HepG2 (cell line): ENCODE results near the gene XPNPEP3. TPM values are rescaled to one million over a fixed set of nuclear protein-coding genes. Genes with fewer than 3 reads are reported as not detected.

Experiments used
- ATAC-seq: fragments of 200-7000 bp; cut with Tn5 transposase; 3 replicates; pipeline ENCODE4 v1.9.1; 2020; ENCODE audit warnings: mild to moderate bottlenecking, moderate library complexity
- BruUV-seq: library from RNA; stranded (reverse); fragments of 400-500 nt; replicated peaks from 2 replicates; lab custom pipeline; 2021; lab: Mats Ljungman, UMichigan
- CTCF ChIA-PET: fragments of 300-600 bp; formaldehyde crosslinking; extraction: SDS; loops from one replicate; lab custom pipeline; 2021; ENCODE audit warnings: low total read pairs, inconsistent platforms, low intra/inter-chr PET ratio; lab: Yijun Ruan, JAX
- POLR2A ChIA-PET: fragments of 350-600 bp; sonication (Branson Sonifier 250); formaldehyde crosslinking; loops from one replicate; lab custom pipeline; 2020; ENCODE audit warnings: antibody characterized with exemption, inconsistent platforms; lab: Yijun Ruan, JAX
- DNase-seq: peaks from one replicate; pipeline ENCODE4 v3.0.0-alpha.2; 2015; ENCODE audit warnings: low spot score
- FAIRE-seq: peaks from 3 replicates; lab custom pipeline; 2011; peaks lifted over from hg19 to GRCh38; lab: Jason Lieb, UNC
- H2AFZ ChIP-seq: one replicate; pipeline ENCODE4 v1.6.1; 2011; ENCODE audit warnings: low read length, inconsistent platforms
- H3K27ac ChIP-seq: fragments of 300-600 bp; 3 replicates; pipeline ENCODE4 v1.8.0; 2011; ENCODE audit warnings: mixed run types, mild to moderate bottlenecking, mixed read lengths, low read length, inconsistent platforms; ENCODE audit not compliant: insufficient read depth; ENCODE audit errors: extremely low read length
- H3K27me3 ChIP-seq, 2 experiments: fragments of 200-600 bp in 1 of 2; 2 replicates in 1 of 2; 3 replicates in 1 of 2; pipeline versions ENCODE4 v1.6.0 to v1.8.0; 2011; ENCODE audit warnings: low read length in 2 of 2, mild to moderate bottlenecking in 2 of 2, moderate library complexity in 2 of 2, inconsistent platforms in 1 of 2; ENCODE audit not compliant: insufficient read depth in 2 of 2, control insufficient read depth in 1 of 2
- H3K36me3 ChIP-seq, 2 experiments: fragments of 200-600 bp in 1 of 2; replicated peaks in 1 of 2; 2 replicates in 1 of 2; 3 replicates in 1 of 2; pipeline versions ENCODE4 v1.5.1 to v1.8.0; 2011; ENCODE audit warnings: low read length in 2 of 2, inconsistent platforms in 1 of 2; ENCODE audit not compliant: insufficient read depth in 2 of 2, control insufficient read depth in 1 of 2
- H3K4me1 ChIP-seq: 2 replicates; pipeline ENCODE4 v1.5.1; 2012; ENCODE audit warnings: low read length, inconsistent platforms; ENCODE audit not compliant: insufficient read depth
- H3K4me2 ChIP-seq: 2 replicates; pipeline ENCODE4 v1.6.0; 2011; ENCODE audit warnings: low read depth, low read length, inconsistent platforms
- H3K4me3 ChIP-seq, 3 experiments: fragments of 200-600 bp in 1 of 3; sonication (generic), shearing (Covaris generic) in 1 of 3; replicated peaks in 1 of 3; 2 replicates each; pipeline ENCODE4 v1.5.1; 2011 to 2016; ENCODE audit warnings: low read length in 3 of 3, inconsistent platforms in 2 of 3, low read depth in 2 of 3, mild to moderate bottlenecking in 2 of 3, control low read depth in 1 of 3, mixed read lengths in 1 of 3; ENCODE audit not compliant: insufficient read depth in 1 of 3
- H3K79me2 ChIP-seq: one replicate; pipeline ENCODE4 v1.6.1; 2011; ENCODE audit warnings: low read length, inconsistent platforms; ENCODE audit not compliant: insufficient read depth
- H3K9ac ChIP-seq: 2 replicates; pipeline ENCODE4 v1.6.0; 2011; ENCODE audit warnings: mild to moderate bottlenecking, low read depth, low read length, inconsistent platforms; ENCODE audit not compliant: insufficient read depth
- H3K9me3 ChIP-seq: 2 replicates; pipeline ENCODE4 v1.5.1; 2012; ENCODE audit warnings: mild to moderate bottlenecking, low read length
- H4K20me1 ChIP-seq: 2 replicates; pipeline ENCODE4 v1.6.0; 2011; ENCODE audit warnings: inconsistent platforms, mild to moderate bottlenecking, low read length, moderate library complexity; ENCODE audit not compliant: insufficient read depth
- PITX1 ChIP-seq: sonication (generic); formaldehyde crosslinking; IDR thresholded peaks from 2 replicates; pipeline ENCODE4 v1.5.1; 2020; ENCODE audit warnings: mild to moderate bottlenecking, missing genetic modification reagents
- SNAI1 ChIP-seq: sonication (generic); formaldehyde crosslinking; IDR thresholded peaks from 2 replicates; pipeline ENCODE4 v1.5.0; 2020; ENCODE audit warnings: mild to moderate bottlenecking, missing genetic modification reagents, borderline replicate concordance
- ZNF264 ChIP-seq: sonication (generic); formaldehyde crosslinking; IDR thresholded peaks from 2 replicates; pipeline ENCODE4 v1.4.0; 2020; ENCODE audit warnings: missing genetic modification reagents
- ZNF549 ChIP-seq: sonication (generic); formaldehyde crosslinking; IDR thresholded peaks from 2 replicates; pipeline ENCODE4 v1.5.0; 2020; ENCODE audit warnings: missing genetic modification reagents
- ZSCAN9 ChIP-seq: IDR thresholded peaks from 2 replicates; pipeline ENCODE4 v1.6.1; 2016; ENCODE audit warnings: borderline replicate concordance
- WGBS: methylation state at CpG from one replicate; pipeline ENCODE4 v1.1.6; 2017; ENCODE audit warnings: low lambda C conversion rate; 5-methylcytosine and 5-hydroxymethylcytosine counted together
- in situ Hi-C: cut with HindIII; loops from 2 replicates; pipeline ENCODE4 v1.10.0; 2017; ENCODE audit warnings: low pct_unique_long_range_greater_than_20kb; ENCODE audit not compliant: extremely low pct_ligation_motif_present
- intact Hi-C: fragments of 100-400 bp; cut with micrococcal nuclease; formaldehyde crosslinking; loops from one replicate; pipeline ENCODE4 v1.10.0; 2022; ENCODE audit not compliant: unreplicated experiment
- polyA plus RNA-seq, 8 experiments: library from polyadenylated mRNA; depleted of rRNA in 3 of 8; stranded (reverse) in 7 of 8; unstranded in 1 of 8; fragments of >200 nt; fragmentation: Illumina TruSeq in 4 of 8; extraction: Trizol in 4 of 8; gene quantifications; 2 replicates each; pipeline versions ENCODE4 v1.2.1 to v1.2.3, GENCODE V29; 2011 to 2016; ENCODE audit warnings: low read depth in 4 of 8, missing spikeins in 1 of 8, mixed read lengths in 1 of 8; ENCODE audit not compliant: insufficient read depth in 1 of 8
- total RNA-seq, 5 experiments: library from RNA; depleted of rRNA; stranded (reverse); fragments of >200 nt; fragmentation: Illumina TruSeq; extraction: Trizol; gene quantifications; 2 replicates each; pipeline ENCODE4 v1.2.3, GENCODE V29; 2016; ENCODE audit warnings: low read depth in 1 of 5
- TF ChIP-seq, protein P1 (sequence below): sonication (generic); formaldehyde crosslinking; IDR thresholded peaks from 2 replicates; pipeline ENCODE4 v1.4.0; 2020; ENCODE audit warnings: missing genetic modification reagents, mild to moderate bottlenecking, borderline replicate concordance
- TF ChIP-seq, protein P2 (sequence below): sonication (generic); formaldehyde crosslinking; IDR thresholded peaks from 2 replicates; pipeline ENCODE4 v1.8.0; 2022; ENCODE audit warnings: missing genetic modification reagents, mild to moderate bottlenecking, moderate library complexity, borderline replicate concordance
- TF ChIP-seq, protein P3 (sequence below): sonication (generic); formaldehyde crosslinking; IDR thresholded peaks from 2 replicates; pipeline ENCODE4 v1.5.0; 2020; ENCODE audit warnings: mild to moderate bottlenecking, missing genetic modification reagents, moderate library complexity

XPNPEP3 gene
- total and polyA plus RNA-seq, 2 of the 13 experiments (the other 11 are each of a cell fraction or from before 2014, with no cell fraction given): 10.3 to 14.0 TPM

DNA sequence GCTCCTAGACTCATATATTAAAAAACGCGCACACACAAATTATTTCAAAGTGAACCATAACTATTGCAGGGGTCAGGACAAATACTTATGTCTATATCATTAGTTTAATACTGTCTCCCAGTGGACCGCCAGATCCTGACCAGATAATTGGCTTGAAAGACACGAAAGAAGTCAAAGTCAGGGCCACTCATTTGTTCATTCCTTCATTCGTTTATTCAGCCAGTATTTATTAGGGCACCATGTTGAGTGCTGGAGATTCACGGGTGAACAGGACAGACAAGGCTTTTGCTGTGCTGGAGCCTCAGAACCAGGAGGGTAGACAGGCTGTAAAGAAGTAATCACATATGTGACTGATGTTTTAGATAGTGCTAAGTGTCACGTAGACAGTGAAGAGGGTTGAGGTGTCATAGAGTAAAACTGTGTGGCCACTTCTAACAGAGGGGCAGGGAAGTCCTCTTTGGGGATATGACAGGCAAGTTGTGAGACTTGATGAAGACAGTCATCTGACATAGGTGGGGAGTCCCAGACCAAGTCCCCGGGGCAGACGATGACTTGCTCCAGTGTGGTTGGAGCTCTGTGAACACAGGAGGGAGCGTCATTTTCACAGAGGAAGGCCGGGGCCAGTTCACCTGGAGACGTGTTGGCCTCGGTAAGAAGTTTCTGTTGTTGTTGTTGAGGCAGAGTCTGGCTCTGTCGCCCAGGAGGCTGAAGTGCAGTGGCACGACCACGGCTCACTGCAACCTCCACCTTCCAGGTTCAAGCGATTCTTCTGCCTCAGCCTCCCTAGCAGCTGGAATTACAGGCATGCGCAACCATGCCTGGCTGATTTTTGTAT is 120.1 kb downstream of the XPNPEP3 start:
- ChIA-PET POLR2A (no interaction called here), CTCF (no interaction called here)
- WGBS: 77% methylated on average over 18 of the region's 18 CpGs
- no peaks in the 10 kb centered on the region for H4K20me1 ChIP-seq
- no TSS peak for BruUV-seq
- H3K9me3 ChIP-seq: no peaks in the 10 kb centered on the region
- intact Hi-C loops (no loop called here), in situ Hi-C loops (no loop called here)
- no peaks in the 10 kb centered on the region for H3K4me1 ChIP-seq
- H3K4me2 ChIP-seq: no peak overlapping the region
- no peak overlapping the region for H3K27ac ChIP-seq
- DNase-seq: no peak
- ATAC-seq: no peak
- peaks cover 0 to 5% of the 10 kb centered on the region in 2 experiments; a peak in 2 of 5 replicates for H3K36me3 ChIP-seq
- no peak for FAIRE-seq
- H3K79me2 ChIP-seq: no peaks in the 10 kb centered on the region
- TF ChIP-seq PITX1 (CRISPR knock-in tag): no peak
- no peak for TF ChIP-seq ZNF549 (CRISPR knock-in tag)
- no peak for TF ChIP-seq ZSCAN9 (CRISPR knock-in tag)
- no peak for TF ChIP-seq SNAI1 (CRISPR knock-in tag)
- TF ChIP-seq, protein P1, sequence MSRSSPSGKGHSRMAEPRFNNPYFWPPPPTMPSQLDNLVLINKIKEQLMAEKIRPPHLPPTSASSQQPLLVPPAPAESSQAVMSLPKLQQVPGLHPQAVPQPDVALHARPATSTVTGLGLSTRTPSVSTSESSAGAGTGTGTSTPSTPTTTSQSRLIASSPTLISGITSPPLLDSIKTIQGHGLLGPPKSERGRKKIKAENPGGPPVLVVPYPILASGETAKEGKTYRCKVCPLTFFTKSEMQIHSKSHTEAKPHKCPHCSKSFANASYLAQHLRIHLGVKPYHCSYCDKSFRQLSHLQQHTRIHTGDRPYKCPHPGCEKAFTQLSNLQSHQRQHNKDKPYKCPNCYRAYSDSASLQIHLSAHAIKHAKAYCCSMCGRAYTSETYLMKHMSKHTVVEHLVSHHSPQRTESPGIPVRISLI (CRISPR knock-in tag): no peak
- TF ChIP-seq, protein P2, sequence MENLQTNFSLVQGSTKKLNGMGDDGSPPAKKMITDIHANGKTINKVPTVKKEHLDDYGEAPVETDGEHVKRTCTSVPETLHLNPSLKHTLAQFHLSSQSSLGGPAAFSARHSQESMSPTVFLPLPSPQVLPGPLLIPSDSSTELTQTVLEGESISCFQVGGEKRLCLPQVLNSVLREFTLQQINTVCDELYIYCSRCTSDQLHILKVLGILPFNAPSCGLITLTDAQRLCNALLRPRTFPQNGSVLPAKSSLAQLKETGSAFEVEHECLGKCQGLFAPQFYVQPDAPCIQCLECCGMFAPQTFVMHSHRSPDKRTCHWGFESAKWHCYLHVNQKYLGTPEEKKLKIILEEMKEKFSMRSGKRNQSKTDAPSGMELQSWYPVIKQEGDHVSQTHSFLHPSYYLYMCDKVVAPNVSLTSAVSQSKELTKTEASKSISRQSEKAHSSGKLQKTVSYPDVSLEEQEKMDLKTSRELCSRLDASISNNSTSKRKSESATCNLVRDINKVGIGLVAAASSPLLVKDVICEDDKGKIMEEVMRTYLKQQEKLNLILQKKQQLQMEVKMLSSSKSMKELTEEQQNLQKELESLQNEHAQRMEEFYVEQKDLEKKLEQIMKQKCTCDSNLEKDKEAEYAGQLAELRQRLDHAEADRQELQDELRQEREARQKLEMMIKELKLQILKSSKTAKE: no peak
- TF ChIP-seq, protein P3, sequence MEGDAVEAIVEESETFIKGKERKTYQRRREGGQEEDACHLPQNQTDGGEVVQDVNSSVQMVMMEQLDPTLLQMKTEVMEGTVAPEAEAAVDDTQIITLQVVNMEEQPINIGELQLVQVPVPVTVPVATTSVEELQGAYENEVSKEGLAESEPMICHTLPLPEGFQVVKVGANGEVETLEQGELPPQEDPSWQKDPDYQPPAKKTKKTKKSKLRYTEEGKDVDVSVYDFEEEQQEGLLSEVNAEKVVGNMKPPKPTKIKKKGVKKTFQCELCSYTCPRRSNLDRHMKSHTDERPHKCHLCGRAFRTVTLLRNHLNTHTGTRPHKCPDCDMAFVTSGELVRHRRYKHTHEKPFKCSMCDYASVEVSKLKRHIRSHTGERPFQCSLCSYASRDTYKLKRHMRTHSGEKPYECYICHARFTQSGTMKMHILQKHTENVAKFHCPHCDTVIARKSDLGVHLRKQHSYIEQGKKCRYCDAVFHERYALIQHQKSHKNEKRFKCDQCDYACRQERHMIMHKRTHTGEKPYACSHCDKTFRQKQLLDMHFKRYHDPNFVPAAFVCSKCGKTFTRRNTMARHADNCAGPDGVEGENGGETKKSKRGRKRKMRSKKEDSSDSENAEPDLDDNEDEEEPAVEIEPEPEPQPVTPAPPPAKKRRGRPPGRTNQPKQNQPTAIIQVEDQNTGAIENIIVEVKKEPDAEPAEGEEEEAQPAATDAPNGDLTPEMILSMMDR: no peak
- no peak for TF ChIP-seq ZNF264 (CRISPR knock-in tag)
- no peak overlapping the region for H3K4me3 ChIP-seq
- no peak overlapping the region for H3K9ac ChIP-seq
- no peak overlapping the region for H2AFZ ChIP-seq
- H3K27me3 ChIP-seq: no peaks in the 10 kb centered on the region; a peak in 1 of 5 replicates
